H1 (cell line): ENCODE results near the gene SLC9C2.

ENCODE experiments used
- CTCF ChIP-seq, 3 experiments: IDR thresholded peaks; 1 replicate in 2 of 3; 2 replicates in 1 of 3; pipeline versions ENCODE4 v1.5.1 to v1.6.1; 2011; ENCODE audit warnings: low read length in 3 of 3, mild to moderate bottlenecking in 3 of 3, inconsistent platforms in 2 of 3, low read depth in 1 of 3, moderate library complexity in 1 of 3; ENCODE audit not compliant: insufficient read depth in 1 of 3; ENCODE audit errors: control extremely low read depth in 1 of 3
- EZH2 ChIP-seq: fragments of 200-600 bp; sonication (generic); IDR thresholded peaks from 2 replicates; pipeline ENCODE4 v1.7.1; 2012; ENCODE audit warnings: low read depth, mild to moderate bottlenecking, moderate library complexity, low read length, inconsistent platforms; ENCODE audit not compliant: severe bottlenecking
- JUND ChIP-seq: IDR thresholded peaks from 2 replicates; pipeline ENCODE4 v1.6.1; 2011; ENCODE audit warnings: mild to moderate bottlenecking, improper control_type of control experiment, low read length
- POLR2AphosphoS5 ChIP-seq: IDR thresholded peaks from 2 replicates; pipeline ENCODE4 v1.6.1; 2011; ENCODE audit warnings: low read depth, low read length
- SP1 ChIP-seq: IDR thresholded peaks from 2 replicates; pipeline ENCODE4 v1.6.1; 2011; ENCODE audit warnings: low read depth, low read length
- TAF1 ChIP-seq: IDR thresholded peaks from 2 replicates; pipeline ENCODE4 v1.6.1; 2011; ENCODE audit warnings: mild to moderate bottlenecking, low read depth, low read length

GRCh38 chr1:173551699-173552098 is 51.2 kb downstream of the SLC9C2 start:
- TF ChIP-seq TAF1 (no peak), EZH2 (no peak), SP1 (no peak), POLR2AphosphoS5 (no peak), CTCF (IDR thresholded peaks at IDR 0.05; ENCODE audit: control extremely low read depth in 1 of 3, insufficient read depth in 1 of 3, low read depth in 1 of 3, low read length in 3 of 3) (no peak), JUND (no peak)
